Loucy (cell line): ENCODE data around the gene ACOT11.

Experiments
- H2AFZ ChIP-seq: fragments of 200-600 bp; sonication (generic); 2 replicates; pipeline ENCODE4 v1.6.0; 2016; ENCODE audit warnings: antibody characterized with exemption, mild to moderate bottlenecking, low read length, moderate library complexity
- H3F3A ChIP-seq: fragments of 200-600 bp; 2 replicates; pipeline ENCODE4 v1.6.0; 2016; ENCODE audit warnings: antibody characterized with exemption, low read depth, mild to moderate bottlenecking
- H3K27me3 ChIP-seq: fragments of 200-600 bp; sonication (generic); 2 replicates; pipeline ENCODE4 v1.6.1; 2014; ENCODE audit warnings: low read length, mild to moderate bottlenecking; ENCODE audit not compliant: insufficient read depth, poor library complexity, severe bottlenecking
- H3K36me3 ChIP-seq: fragments of 200-600 bp; sonication (generic); 2 replicates; pipeline ENCODE4 v1.6.1; 2016; ENCODE audit warnings: low read length; ENCODE audit not compliant: insufficient read depth
- H3K4me1 ChIP-seq: fragments of 200-600 bp; sonication (generic); 2 replicates; pipeline ENCODE4 v1.5.1; 2014; ENCODE audit warnings: low read length, mild to moderate bottlenecking; ENCODE audit not compliant: insufficient read depth, poor library complexity, severe bottlenecking
- H3K4me2 ChIP-seq: fragments of 200-600 bp; sonication (generic); 2 replicates; pipeline ENCODE4 v1.6.0; 2014; ENCODE audit warnings: antibody characterized with exemption, low read length, low read depth, mild to moderate bottlenecking; ENCODE audit not compliant: poor library complexity, severe bottlenecking
- H3K4me3 ChIP-seq: fragments of 200-600 bp; sonication (generic); 2 replicates; pipeline ENCODE4 v1.5.1; 2014; ENCODE audit warnings: low read length, mild to moderate bottlenecking, mixed read lengths; ENCODE audit not compliant: poor library complexity, severe bottlenecking
- H3K79me2 ChIP-seq: fragments of 200-600 bp; sonication (generic); 2 replicates; pipeline ENCODE4 v1.6.1; 2014; ENCODE audit warnings: low read length; ENCODE audit not compliant: insufficient read depth
- H3K9ac ChIP-seq: fragments of 200-600 bp; sonication (generic); 2 replicates; pipeline ENCODE4 v1.6.0; 2014; ENCODE audit warnings: mild to moderate bottlenecking, low read depth, low read length, moderate library complexity; ENCODE audit not compliant: poor library complexity, severe bottlenecking
- H3K9me2 ChIP-seq: fragments of 200-600 bp; sonication (generic); replicated peaks from 2 replicates; pipeline ENCODE4 v1.6.1; 2016; ENCODE audit warnings: low read depth, low read length, mixed read lengths
- H3K9me3 ChIP-seq: fragments of 200-600 bp; sonication (generic); 2 replicates; pipeline ENCODE4 v1.6.1; 2014; ENCODE audit warnings: mild to moderate bottlenecking, antibody characterized with exemption, low read length, low read depth; ENCODE audit not compliant: insufficient read depth
- H4K20me1 ChIP-seq: fragments of 200-600 bp; sonication (generic); 2 replicates; pipeline ENCODE4 v1.6.0; 2014; ENCODE audit warnings: antibody characterized with exemption, low read length, mild to moderate bottlenecking; ENCODE audit not compliant: insufficient read depth, poor library complexity, severe bottlenecking
- EZH2phosphoT487 ChIP-seq: fragments of 200-600 bp; IDR thresholded peaks from 2 replicates; pipeline ENCODE4 v1.6.1; 2018; ENCODE audit warnings: antibody characterized with exemption, mild to moderate bottlenecking, moderate library complexity, borderline replicate concordance
- TF ChIP-seq, protein P1 (sequence below): fragments of 200-600 bp; sonication (generic); conservative IDR thresholded peaks from 2 replicates; pipeline ENCODE4 v1.5.1; 2014; ENCODE audit warnings: mild to moderate bottlenecking, antibody characterized with exemption, low read length

Gene ACOT11

DNA sequence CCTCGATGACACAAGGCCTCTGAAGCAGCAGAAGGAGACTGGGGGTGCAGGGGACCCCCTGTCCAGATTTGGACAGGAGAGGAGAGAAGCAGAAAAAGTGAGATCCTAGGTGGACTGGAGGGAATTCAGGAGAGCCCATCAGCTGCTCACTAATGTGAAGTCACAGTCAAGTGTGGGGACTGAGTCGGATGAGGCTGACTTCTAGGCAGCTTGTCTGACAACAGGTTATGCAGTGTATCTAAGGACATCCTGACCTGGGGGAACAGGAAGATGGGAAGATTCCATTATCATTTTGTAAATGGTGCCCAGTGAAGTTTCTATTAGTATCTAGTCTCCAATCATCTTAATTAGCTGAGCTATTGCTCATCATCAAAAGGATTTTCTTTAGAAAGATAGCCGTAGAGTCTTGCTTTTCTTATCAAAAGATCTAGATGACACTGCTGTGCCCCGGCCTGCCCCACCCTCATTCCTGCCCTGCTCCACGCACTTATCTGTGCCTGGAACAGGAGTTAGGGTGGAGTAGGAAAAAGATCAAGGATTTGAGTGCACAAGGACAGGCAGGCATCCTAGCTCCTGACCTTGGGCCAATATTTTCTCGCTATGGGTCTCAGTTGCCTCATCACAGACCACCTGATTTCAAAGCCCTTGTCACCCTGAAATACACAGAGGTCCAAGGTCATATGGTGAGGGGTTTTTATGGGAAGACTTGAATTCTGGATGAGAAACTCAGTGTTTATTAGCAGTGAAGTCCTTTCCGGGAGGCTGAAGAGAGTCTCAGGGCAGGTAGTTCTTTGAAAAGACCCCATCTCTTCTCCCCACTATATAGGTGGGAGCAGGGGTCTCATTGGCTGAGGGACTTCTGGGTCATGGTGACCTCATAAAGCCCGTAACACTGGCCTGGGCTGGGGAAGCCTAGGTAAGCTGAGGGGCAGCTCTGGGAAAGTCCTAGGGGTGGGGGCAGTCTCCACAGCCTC, 93.1 kb downstream of the ACOT11 start, which contains the start of gene MROH7:
MROH7 (plus strand) TSS at position 924 of the 974 bp plus-strand sequence. CDS start 11,141 bp downstream, outside the sequence.
- Histone ChIP-seq H3K79me2 (no peaks in the 10 kb centered on the region), H3K27me3 (no peaks in the 10 kb centered on the region), H3K9me2 (no peaks in the 10 kb centered on the region), H3K4me1 (no peaks in the 10 kb centered on the region), H3F3A (no peaks in the 10 kb centered on the region), H3K9ac (no peak within 1 kb of the TSS), H3K4me2 (no peak within 1 kb of the TSS), H3K4me3 (no peak within 1 kb of the TSS), H3K9me3 (no peaks in the 10 kb centered on the region; the same call in 1 of the 2 replicates), H2AFZ (no peak within 1 kb of the TSS), H4K20me1 (no peaks in the 10 kb centered on the region), H3K36me3 (no peaks in the 10 kb centered on the region)
- TF ChIP-seq, protein P1, sequence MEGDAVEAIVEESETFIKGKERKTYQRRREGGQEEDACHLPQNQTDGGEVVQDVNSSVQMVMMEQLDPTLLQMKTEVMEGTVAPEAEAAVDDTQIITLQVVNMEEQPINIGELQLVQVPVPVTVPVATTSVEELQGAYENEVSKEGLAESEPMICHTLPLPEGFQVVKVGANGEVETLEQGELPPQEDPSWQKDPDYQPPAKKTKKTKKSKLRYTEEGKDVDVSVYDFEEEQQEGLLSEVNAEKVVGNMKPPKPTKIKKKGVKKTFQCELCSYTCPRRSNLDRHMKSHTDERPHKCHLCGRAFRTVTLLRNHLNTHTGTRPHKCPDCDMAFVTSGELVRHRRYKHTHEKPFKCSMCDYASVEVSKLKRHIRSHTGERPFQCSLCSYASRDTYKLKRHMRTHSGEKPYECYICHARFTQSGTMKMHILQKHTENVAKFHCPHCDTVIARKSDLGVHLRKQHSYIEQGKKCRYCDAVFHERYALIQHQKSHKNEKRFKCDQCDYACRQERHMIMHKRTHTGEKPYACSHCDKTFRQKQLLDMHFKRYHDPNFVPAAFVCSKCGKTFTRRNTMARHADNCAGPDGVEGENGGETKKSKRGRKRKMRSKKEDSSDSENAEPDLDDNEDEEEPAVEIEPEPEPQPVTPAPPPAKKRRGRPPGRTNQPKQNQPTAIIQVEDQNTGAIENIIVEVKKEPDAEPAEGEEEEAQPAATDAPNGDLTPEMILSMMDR, result no peak

DNA sequence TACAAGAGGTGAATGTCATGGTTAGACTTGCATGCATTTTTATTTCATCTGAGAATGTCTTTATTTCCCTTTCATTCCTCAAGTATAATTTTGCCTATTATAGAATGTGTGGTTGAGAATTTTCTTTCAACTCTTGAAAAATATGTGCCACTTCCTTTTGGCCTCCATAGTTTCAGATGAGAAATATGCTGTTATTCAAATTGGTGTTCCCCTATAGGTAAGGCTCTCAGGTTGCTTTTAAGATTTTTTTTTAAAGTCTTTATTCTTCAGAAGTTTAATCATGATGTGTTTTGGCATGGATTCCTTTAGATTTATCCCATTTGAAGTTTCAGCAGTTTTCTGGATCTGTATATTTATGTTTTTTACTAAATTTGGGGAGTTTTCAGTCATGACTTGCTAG, 95.7 kb downstream of the ACOT11 start:
- no peaks in the 10 kb centered on the region for H4K20me1 ChIP-seq
- H3K79me2 ChIP-seq, result no peaks in the 10 kb centered on the region
- no peak overlapping the region for H3K4me3 ChIP-seq
- no peaks in the 10 kb centered on the region for H3K27me3 ChIP-seq
- H3K4me1 ChIP-seq, result no peaks in the 10 kb centered on the region
- H3K36me3 ChIP-seq, result no peaks in the 10 kb centered on the region
- TF ChIP-seq, protein P1, result no peak
- no peak for TF ChIP-seq EZH2phosphoT487
- no peak overlapping the region for H3K4me2 ChIP-seq
- H3K9me3 ChIP-seq, result no peaks in the 10 kb centered on the region; the same call in 1 of the 2 replicates
- no peak overlapping the region for H3K9ac ChIP-seq
- no peak overlapping the region for H2AFZ ChIP-seq
- H3K9me2 ChIP-seq, result no peaks in the 10 kb centered on the region
- H3F3A ChIP-seq, result no peaks in the 10 kb centered on the region

DNA sequence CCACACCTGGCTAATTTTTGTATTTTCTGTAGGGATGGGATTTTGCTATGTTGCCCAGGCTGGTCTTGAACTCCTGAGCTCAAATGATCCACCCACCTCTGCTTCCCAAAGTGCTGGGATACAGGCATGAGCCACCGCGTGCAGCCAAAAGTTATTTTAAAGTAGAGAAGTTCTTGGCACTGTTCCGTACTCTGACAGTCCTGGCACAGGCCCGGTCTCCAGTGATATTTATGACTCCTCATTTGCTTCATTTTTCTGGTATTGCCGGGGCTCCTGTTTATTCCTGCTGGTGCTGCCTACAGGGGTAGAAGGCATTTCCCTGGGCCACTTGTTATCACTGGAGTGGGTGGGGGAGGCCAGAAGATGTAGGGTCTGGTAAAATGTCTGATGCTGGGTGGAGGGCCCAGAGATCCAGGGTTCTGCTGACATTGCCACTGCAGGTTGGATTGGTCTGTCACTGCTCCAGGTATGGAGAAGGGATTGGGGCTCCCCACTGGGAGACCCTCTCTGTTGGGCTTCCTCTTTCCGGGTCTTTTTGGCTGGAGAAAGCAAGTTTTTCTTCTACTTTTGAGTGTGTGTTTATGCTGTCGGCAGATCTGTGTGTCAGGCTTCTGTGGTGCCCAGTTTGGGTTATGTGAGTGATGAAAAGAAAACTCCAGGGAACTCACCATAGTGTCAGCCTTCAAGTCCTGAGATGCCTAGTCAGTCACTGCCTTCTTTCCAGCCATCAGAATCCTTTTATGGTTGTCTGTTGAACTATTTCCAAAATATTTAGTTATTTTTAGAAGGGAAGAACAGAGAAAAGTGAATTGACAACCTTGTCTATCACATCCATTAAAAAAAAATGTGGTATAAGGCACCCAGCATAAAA, 98.0 kb downstream of the ACOT11 start:
- Histone ChIP-seq H2AFZ (no peak overlapping the region), H3F3A (no peaks in the 10 kb centered on the region), H3K79me2 (no peaks in the 10 kb centered on the region), H3K9me2 (no peaks in the 10 kb centered on the region), H3K4me1 (no peaks in the 10 kb centered on the region), H4K20me1 (no peaks in the 10 kb centered on the region), H3K4me3 (no peak overlapping the region), H3K9me3 (no peaks in the 10 kb centered on the region; the same call in 1 of the 2 replicates), H3K9ac (no peak overlapping the region), H3K4me2 (no peak overlapping the region), H3K36me3 (no peaks in the 10 kb centered on the region), H3K27me3 (no peaks in the 10 kb centered on the region)
- TF ChIP-seq, protein P1, result no peak
- no peak for TF ChIP-seq EZH2phosphoT487
